ENCODE measurements around the gene ZBTB7A. TPM values are rescaled to one million over a fixed set of nuclear protein-coding genes. Genes with fewer than 3 reads are reported as not detected.

ZBTB7A gene
- total and polyA plus RNA-seq, 10 of the 15 experiments (the other 5 are each of a cell fraction or from before 2014, with no cell fraction given) = 0.26 to 42.4 (median 4.5) TPM

- in situ Hi-C loops (cut with MboI) = no loop called here
- Histone ChIP-seq H3K9me3 (replicated peaks; ENCODE audit: control insufficient read depth, insufficient read depth, low read length) (no peaks in the 10 kb centered on the region), H3K4me3 (peak overlapping the region; percentile 85), H2AFZ (ENCODE audit: control insufficient read depth, low read depth, low read length) (peak overlapping the region; percentile 56), H3K36me3 (ENCODE audit: control insufficient read depth in 2 of 2, insufficient read depth in 2 of 2, low read length in 1 of 2) (0 out of 4 replicates have a peak, but pooled peaks cover 0 to 1% of the 10 kb centered on the region in 2 experiments), H3K4me2 (ENCODE audit: control insufficient read depth, insufficient read depth) (peak overlapping the region; percentile 95), H3K9ac (ENCODE audit: control insufficient read depth, insufficient read depth, low read length) (peak overlapping the region; percentile 70), H3K4me1 (ENCODE audit: control insufficient read depth, insufficient read depth, low read length) (peaks cover 7% of the 10 kb centered on the region; the same call in 1 of the 2 replicates), H3K79me2 (ENCODE audit: control insufficient read depth, insufficient read depth, low read length) (peaks cover 33% of the 10 kb centered on the region), H4K20me1 (ENCODE audit: control insufficient read depth, insufficient read depth) (no peaks in the 10 kb centered on the region), H3K27me3 (replicated peaks in 1 of 2; ENCODE audit: control insufficient read depth in 2 of 2, insufficient read depth in 2 of 2, low read length in 1 of 2) (no peaks in the 10 kb centered on the region), H3K27ac (ENCODE audit: control insufficient read depth, insufficient read depth) (peak overlapping the region; percentile 42)
- FAIRE-seq (no peak), DNase-seq (ENCODE audit: low read depth, low spot score) (no peak), ATAC-seq (peak; percentile 2; the same call in 1 of the 3 replicates)
- TF ChIP-seq SMARCA5 (IDR thresholded peaks at IDR 0.05) = peak; percentile 28; the same call in 1 of the 2 replicates
- TF ChIP-seq, protein P1, sequence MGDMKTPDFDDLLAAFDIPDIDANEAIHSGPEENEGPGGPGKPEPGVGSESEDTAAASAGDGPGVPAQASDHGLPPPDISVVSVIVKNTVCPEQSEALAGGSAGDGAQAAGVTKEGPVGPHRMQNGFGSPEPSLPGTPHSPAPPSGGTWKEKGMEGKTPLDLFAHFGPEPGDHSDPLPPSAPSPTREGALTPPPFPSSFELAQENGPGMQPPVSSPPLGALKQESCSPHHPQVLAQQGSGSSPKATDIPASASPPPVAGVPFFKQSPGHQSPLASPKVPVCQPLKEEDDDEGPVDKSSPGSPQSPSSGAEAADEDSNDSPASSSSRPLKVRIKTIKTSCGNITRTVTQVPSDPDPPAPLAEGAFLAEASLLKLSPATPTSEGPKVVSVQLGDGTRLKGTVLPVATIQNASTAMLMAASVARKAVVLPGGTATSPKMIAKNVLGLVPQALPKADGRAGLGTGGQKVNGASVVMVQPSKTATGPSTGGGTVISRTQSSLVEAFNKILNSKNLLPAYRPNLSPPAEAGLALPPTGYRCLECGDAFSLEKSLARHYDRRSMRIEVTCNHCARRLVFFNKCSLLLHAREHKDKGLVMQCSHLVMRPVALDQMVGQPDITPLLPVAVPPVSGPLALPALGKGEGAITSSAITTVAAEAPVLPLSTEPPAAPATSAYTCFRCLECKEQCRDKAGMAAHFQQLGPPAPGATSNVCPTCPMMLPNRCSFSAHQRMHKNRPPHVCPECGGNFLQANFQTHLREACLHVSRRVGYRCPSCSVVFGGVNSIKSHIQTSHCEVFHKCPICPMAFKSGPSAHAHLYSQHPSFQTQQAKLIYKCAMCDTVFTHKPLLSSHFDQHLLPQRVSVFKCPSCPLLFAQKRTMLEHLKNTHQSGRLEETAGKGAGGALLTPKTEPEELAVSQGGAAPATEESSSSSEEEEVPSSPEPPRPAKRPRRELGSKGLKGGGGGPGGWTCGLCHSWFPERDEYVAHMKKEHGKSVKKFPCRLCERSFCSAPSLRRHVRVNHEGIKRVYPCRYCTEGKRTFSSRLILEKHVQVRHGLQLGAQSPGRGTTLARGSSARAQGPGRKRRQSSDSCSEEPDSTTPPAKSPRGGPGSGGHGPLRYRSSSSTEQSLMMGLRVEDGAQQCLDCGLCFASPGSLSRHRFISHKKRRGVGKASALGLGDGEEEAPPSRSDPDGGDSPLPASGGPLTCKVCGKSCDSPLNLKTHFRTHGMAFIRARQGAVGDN (IDR thresholded peaks at IDR 0.05) = no peak
- TF ChIP-seq, protein P2, sequence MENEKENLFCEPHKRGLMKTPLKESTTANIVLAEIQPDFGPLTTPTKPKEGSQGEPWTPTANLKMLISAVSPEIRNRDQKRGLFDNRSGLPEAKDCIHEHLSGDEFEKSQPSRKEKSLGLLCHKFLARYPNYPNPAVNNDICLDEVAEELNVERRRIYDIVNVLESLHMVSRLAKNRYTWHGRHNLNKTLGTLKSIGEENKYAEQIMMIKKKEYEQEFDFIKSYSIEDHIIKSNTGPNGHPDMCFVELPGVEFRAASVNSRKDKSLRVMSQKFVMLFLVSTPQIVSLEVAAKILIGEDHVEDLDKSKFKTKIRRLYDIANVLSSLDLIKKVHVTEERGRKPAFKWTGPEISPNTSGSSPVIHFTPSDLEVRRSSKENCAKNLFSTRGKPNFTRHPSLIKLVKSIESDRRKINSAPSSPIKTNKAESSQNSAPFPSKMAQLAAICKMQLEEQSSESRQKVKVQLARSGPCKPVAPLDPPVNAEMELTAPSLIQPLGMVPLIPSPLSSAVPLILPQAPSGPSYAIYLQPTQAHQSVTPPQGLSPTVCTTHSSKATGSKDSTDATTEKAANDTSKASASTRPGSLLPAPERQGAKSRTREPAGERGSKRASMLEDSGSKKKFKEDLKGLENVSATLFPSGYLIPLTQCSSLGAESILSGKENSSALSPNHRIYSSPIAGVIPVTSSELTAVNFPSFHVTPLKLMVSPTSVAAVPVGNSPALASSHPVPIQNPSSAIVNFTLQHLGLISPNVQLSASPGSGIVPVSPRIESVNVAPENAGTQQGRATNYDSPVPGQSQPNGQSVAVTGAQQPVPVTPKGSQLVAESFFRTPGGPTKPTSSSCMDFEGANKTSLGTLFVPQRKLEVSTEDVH (IDR thresholded peaks at IDR 0.05; ENCODE audit: low read depth, partially characterized antibody) = no peak
- no peak for TF ChIP-seq RFX5 (IDR thresholded peaks at IDR 0.05; ENCODE audit: low read depth, low read length)
- TF ChIP-seq GATAD2B (conservative IDR thresholded peaks at IDR 0.05; ENCODE audit: low read depth) = 0 out of 2 replicates have a peak, but pooled peaks have one; percentile 14
- TF ChIP-seq ZNF207 (IDR thresholded peaks at IDR 0.05; ENCODE audit: borderline replicate concordance) = 0 out of 2 replicates have a peak, but pooled peaks have one; percentile 42
- TF ChIP-seq ZBTB11 (CRISPR knock-in tag; IDR thresholded peaks at IDR 0.05) = no peak
- SMC1A ChIA-PET (ENCODE audit: uncharacterized antibody, unreplicated experiment) = interaction anchor here (0.8 to 1.5 kb wide), 2 partner anchors 14 to 19 kb away, joined by 3 to 11 read pairs; no protein-coding TSS in a partner anchor
- CTCF ChIA-PET = interaction anchor here (0.6 to 3.4 kb wide), 5 partner anchors 11 to 335 kb away, joined by 3 to 26 read pairs (median 3); no protein-coding TSS in a partner anchor
- POLR2A ChIA-PET = interaction anchor here (0.5 to 2.6 kb wide), 10 partner anchors 10 to 118 kb away, joined by 3 to 20 read pairs (median 4); partner anchors contain the start of gene EEF2
- intact Hi-C loops (cut with micrococcal nuclease; ENCODE audit: unreplicated experiment) = no loop called here
- BruUV-seq (replicated peaks) = no TSS peak
- WGBS (ENCODE audit: insufficient coverage, insufficient replicate concordance, low lambda C conversion rate, missing lambda C conversion rate) = under 1% methylated on average over 37 of the region's 55 CpGs
- RAD21 ChIA-PET (ENCODE audit: unreplicated experiment) = interaction anchor here (0.9 to 2.1 kb wide), 7 partner anchors 18 to 107 kb away, joined by 3 to 9 read pairs (median 4); partner anchors contain the start of genes EEF2 and ZBTB7A
These were observed 58.7 kb downstream of the ZBTB7A start for GRCh38 chr19:4007836-4008539.

Measured in GM12878 (cell line).